Activated naive CD8-positive, alpha-beta T cell treated with anti-CD3 and anti-CD28 coated beads, Interleukin-2, amount 10 ng/mL, durations not matched to agents 7 days and 5 days (primary cell): ENCODE results near the gene CASP4. TPM values are rescaled to one million over a fixed set of nuclear protein-coding genes. Genes with fewer than 3 reads are reported as not detected.

Source experiments
- ATAC-seq: fragments of 150-1000 bp; cut with Tn5 transposase; one replicate; pipeline ENCODE4 v1.10.0; 2021; ENCODE audit warnings: low read depth, moderate library complexity
- POLR2A ChIA-PET: fragments of 350-600 bp; sonication (Branson Sonifier 250); formaldehyde crosslinking; loops from one replicate; lab custom pipeline; 2021; ENCODE audit warnings: antibody characterized with exemption; lab: Charles Lee
- DNase-seq: peaks from one replicate; pipeline ENCODE4 v3.0.0; 2021
- H3K27ac Mint-ChIP-seq: one replicate; pipeline ENCODE4 v1.8.0; 2022; ENCODE audit warnings: mild to moderate bottlenecking, mixed read lengths
- H3K27me3 Mint-ChIP-seq: one replicate; pipeline ENCODE4 v1.8.0; 2022; ENCODE audit warnings: mild to moderate bottlenecking, moderate library complexity, mixed read lengths
- H3K36me3 Mint-ChIP-seq: one replicate; pipeline ENCODE4 v1.8.0; 2021; ENCODE audit warnings: mild to moderate bottlenecking, mixed read lengths
- H3K4me1 Mint-ChIP-seq: one replicate; pipeline ENCODE4 v1.8.0; 2021; ENCODE audit warnings: mixed read lengths
- H3K4me3 Mint-ChIP-seq: one replicate; pipeline ENCODE4 v1.8.0; 2022; ENCODE audit warnings: mild to moderate bottlenecking, moderate library complexity, mixed read lengths
- H3K9me3 Mint-ChIP-seq: one replicate; pipeline ENCODE4 v1.8.0; 2021; ENCODE audit warnings: mixed read lengths
- total RNA-seq, 2 experiments: library from RNA; stranded (reverse); gene quantifications; one replicate each; pipeline ENCODE4 v1.2.3, GENCODE V29; 2021

The CASP4 gene
- 100 to 1,000 TPM; 111 to 115 TPM for total RNA-seq

- ATAC-seq, result peak; percentile 79
- H3K27ac Mint-ChIP-seq, result peak within 1 kb of the TSS; percentile 91
- H3K27me3 Mint-ChIP-seq, result no peaks in the 10 kb centered on the region
- peaks cover 46% of the 10 kb centered on the region for H3K36me3 Mint-ChIP-seq
- peak within 1 kb of the TSS; percentile 89 for H3K4me3 Mint-ChIP-seq
- DNase-seq, result no peak
- peaks cover 13% of the 10 kb centered on the region for H3K9me3 Mint-ChIP-seq
- H3K4me1 Mint-ChIP-seq, result peaks cover 26% of the 10 kb centered on the region
- POLR2A ChIA-PET, result interaction anchor here (1.4 kb wide), 1 partner anchor 50 kb away, joined by 4 read pairs; no protein-coding TSS in a partner anchor
Observed at GRCh38 chr11:104968355-104968855, at the start of gene CASP4. Gene CASP4, minus strand, starts transcription at chr11:104968574. Its CDS starts 49 bp downstream, at chr11:104968525.

- Mint-ChIP-seq H3K36me3 (no peaks in the 10 kb centered on the region), H3K4me1 (no peaks in the 10 kb centered on the region), H3K9me3 (no peaks in the 10 kb centered on the region), H3K27me3 (no peaks in the 10 kb centered on the region), H3K4me3 (no peak overlapping the region), H3K27ac (no peak overlapping the region)
- no peak for DNase-seq
- no peak for ATAC-seq
- POLR2A ChIA-PET, result interaction anchor here (0.6 kb wide), 1 partner anchor 28 kb away, joined by 3 read pairs; the partner anchor contains the start of gene CASP1
Observed at GRCh38 chr11:105007463-105007862, 39.1 kb upstream of the CASP4 start.

GRCh38 chr11:105005451-105005845 lies 37.1 kb upstream of the CASP4 start:
- peaks cover 6% of the 10 kb centered on the region for H3K4me1 Mint-ChIP-seq
- no peak for DNase-seq
- no peaks in the 10 kb centered on the region for H3K9me3 Mint-ChIP-seq
- no peaks in the 10 kb centered on the region for H3K27me3 Mint-ChIP-seq
- no peak for ATAC-seq
- H3K27ac Mint-ChIP-seq, result no peak overlapping the region
- H3K4me3 Mint-ChIP-seq, result no peak overlapping the region
- no peaks in the 10 kb centered on the region for H3K36me3 Mint-ChIP-seq
- POLR2A ChIA-PET, result no interaction called here

GRCh38 chr11:105004021-105004420 lies 35.6 kb upstream of the CASP4 start:
- POLR2A ChIA-PET, result no interaction called here
- ATAC-seq, result no peak
- H3K27me3 Mint-ChIP-seq, result no peaks in the 10 kb centered on the region
- no peak overlapping the region for H3K4me3 Mint-ChIP-seq
- DNase-seq, result no peak
- peaks cover 11% of the 10 kb centered on the region for H3K4me1 Mint-ChIP-seq
- H3K9me3 Mint-ChIP-seq, result no peaks in the 10 kb centered on the region
- H3K27ac Mint-ChIP-seq, result no peak overlapping the region
- H3K36me3 Mint-ChIP-seq, result no peaks in the 10 kb centered on the region

- Mint-ChIP-seq H3K4me3 (no peak overlapping the region), H3K9me3 (no peaks in the 10 kb centered on the region), H3K27ac (no peak overlapping the region), H3K27me3 (no peaks in the 10 kb centered on the region), H3K36me3 (no peaks in the 10 kb centered on the region), H3K4me1 (peaks cover 11% of the 10 kb centered on the region)
- ATAC-seq (no peak), DNase-seq (no peak)
- POLR2A ChIA-PET, result no interaction called here
Observed at GRCh38 chr11:105003151-105003550, 34.8 kb upstream of the CASP4 start.

GRCh38 chr11:105000797-105001196 lies 32.4 kb upstream of the CASP4 start:
- H3K27me3 Mint-ChIP-seq, result no peaks in the 10 kb centered on the region
- H3K36me3 Mint-ChIP-seq, result no peaks in the 10 kb centered on the region
- peak; percentile 66 for ATAC-seq
- H3K4me1 Mint-ChIP-seq, result peaks cover 11% of the 10 kb centered on the region
- H3K4me3 Mint-ChIP-seq, result no peak overlapping the region
- no peak overlapping the region for H3K27ac Mint-ChIP-seq
- H3K9me3 Mint-ChIP-seq, result no peaks in the 10 kb centered on the region
- POLR2A ChIA-PET, result no interaction called here
- peak; percentile 53 for DNase-seq

- Mint-ChIP-seq H3K9me3 (peaks cover 2% of the 10 kb centered on the region), H3K4me3 (no peak overlapping the region), H3K27me3 (no peaks in the 10 kb centered on the region), H3K4me1 (peaks cover 11% of the 10 kb centered on the region), H3K27ac (no peak overlapping the region), H3K36me3 (no peaks in the 10 kb centered on the region)
- ATAC-seq (no peak), DNase-seq (no peak)
- POLR2A ChIA-PET, result no interaction called here
Observed at GRCh38 chr11:105000167-105000566, 31.8 kb upstream of the CASP4 start.

GRCh38 chr11:104999721-105000120 lies 31.3 kb upstream of the CASP4 start:
- no peak for DNase-seq
- POLR2A ChIA-PET, result no interaction called here
- H3K36me3 Mint-ChIP-seq, result no peaks in the 10 kb centered on the region
- no peak overlapping the region for H3K4me3 Mint-ChIP-seq
- H3K4me1 Mint-ChIP-seq, result peaks cover 13% of the 10 kb centered on the region
- peaks cover 4% of the 10 kb centered on the region for H3K9me3 Mint-ChIP-seq
- no peak overlapping the region for H3K27ac Mint-ChIP-seq
- H3K27me3 Mint-ChIP-seq, result no peaks in the 10 kb centered on the region
- ATAC-seq, result no peak

- Mint-ChIP-seq H3K36me3 (no peaks in the 10 kb centered on the region), H3K4me1 (peaks cover 19% of the 10 kb centered on the region), H3K27me3 (no peaks in the 10 kb centered on the region), H3K27ac (no peak overlapping the region), H3K9me3 (peaks cover 4% of the 10 kb centered on the region), H3K4me3 (no peak overlapping the region)
- POLR2A ChIA-PET, result no interaction called here
- ATAC-seq (no peak), DNase-seq (no peak)
Observed at GRCh38 chr11:104997288-104997687, 28.9 kb upstream of the CASP4 start.

GRCh38 chr11:104995001-104995408 lies 26.6 kb upstream of the CASP4 start:
- Mint-ChIP-seq H3K4me1 (peaks cover 12% of the 10 kb centered on the region), H3K9me3 (peaks cover 4% of the 10 kb centered on the region), H3K27me3 (peaks cover 2% of the 10 kb centered on the region), H3K36me3 (no peaks in the 10 kb centered on the region), H3K27ac (no peak overlapping the region), H3K4me3 (no peak overlapping the region)
- ATAC-seq (no peak), DNase-seq (no peak)
- POLR2A ChIA-PET, result no interaction called here

- peaks cover 11% of the 10 kb centered on the region for H3K9me3 Mint-ChIP-seq
- DNase-seq (no peak), ATAC-seq (no peak)
- H3K4me1 Mint-ChIP-seq, result peaks cover 8% of the 10 kb centered on the region
- POLR2A ChIA-PET, result no interaction called here
- H3K4me3 Mint-ChIP-seq, result no peak overlapping the region
- H3K36me3 Mint-ChIP-seq, result no peaks in the 10 kb centered on the region
- H3K27me3 Mint-ChIP-seq, result peaks cover 10% of the 10 kb centered on the region
- no peak overlapping the region for H3K27ac Mint-ChIP-seq
Observed at GRCh38 chr11:104992781-104993180, 24.4 kb upstream of the CASP4 start.

- no peak overlapping the region for H3K27ac Mint-ChIP-seq
- DNase-seq, result no peak
- POLR2A ChIA-PET, result no interaction called here
- peaks cover 2% of the 10 kb centered on the region for H3K36me3 Mint-ChIP-seq
- peaks cover 11% of the 10 kb centered on the region for H3K9me3 Mint-ChIP-seq
- H3K27me3 Mint-ChIP-seq, result peaks cover 10% of the 10 kb centered on the region
- peaks cover 8% of the 10 kb centered on the region for H3K4me1 Mint-ChIP-seq
- H3K4me3 Mint-ChIP-seq, result no peak overlapping the region
- no peak for ATAC-seq
Observed at GRCh38 chr11:104991994-104992393, 23.6 kb upstream of the CASP4 start.

GRCh38 chr11:104984808-104985207 lies 16.4 kb upstream of the CASP4 start:
- POLR2A ChIA-PET, result no interaction called here
- Mint-ChIP-seq H3K9me3 (peaks cover 9% of the 10 kb centered on the region), H3K27ac (no peak overlapping the region), H3K27me3 (peaks cover 6% of the 10 kb centered on the region), H3K4me1 (no peaks in the 10 kb centered on the region), H3K36me3 (peaks cover 3% of the 10 kb centered on the region), H3K4me3 (no peak overlapping the region)
- no peak for ATAC-seq
- DNase-seq, result no peak

GRCh38 chr11:104979839-104980238 lies 11.5 kb upstream of the CASP4 start:
- POLR2A ChIA-PET, result no interaction called here
- no peak overlapping the region for H3K4me3 Mint-ChIP-seq
- H3K36me3 Mint-ChIP-seq, result peaks cover 2% of the 10 kb centered on the region
- peaks cover 1% of the 10 kb centered on the region for H3K9me3 Mint-ChIP-seq
- H3K4me1 Mint-ChIP-seq, result no peaks in the 10 kb centered on the region
- no peak for ATAC-seq
- H3K27ac Mint-ChIP-seq, result no peak overlapping the region
- H3K27me3 Mint-ChIP-seq, result peaks cover 2% of the 10 kb centered on the region
- DNase-seq, result no peak
